HCT116 (cell line): ENCODE measurements around the gene ANKRD13B. TPM values are rescaled to one million over a fixed set of nuclear protein-coding genes. Genes with fewer than 3 reads are reported as not detected.

ENCODE experiments used
- ATAC-seq: fragments of 200-7000 bp; cut with Tn5 transposase; 2 replicates; pipeline ENCODE4 v1.9.1; 2020; ENCODE audit warnings: mild to moderate bottlenecking, moderate library complexity
- BruUV-seq: library from RNA; stranded (reverse); fragments of 400-500 nt; replicated peaks from 2 replicates; lab custom pipeline; 2021; lab: Mats Ljungman, UMichigan
- CTCF ChIA-PET: fragments of 300-600 bp; sonication (Branson Sonifier 250); formaldehyde crosslinking; loops from one replicate; lab custom pipeline; 2021; ENCODE audit warnings: antibody characterized with exemption; lab: Charles Lee
- POLR2A ChIA-PET: fragments of 300-600, 350-600 bp; sonication (Branson Sonifier 250); formaldehyde crosslinking; loops from one replicate; lab custom pipeline; 2021; ENCODE audit warnings: antibody characterized with exemption; lab: Charles Lee
- RAD21 ChIA-PET, 2 experiments: fragments of 300-600 bp; sonication (Branson Sonifier 250); formaldehyde crosslinking; loops; one replicate each; lab custom pipeline; 2023; ENCODE audit warnings: low total read pairs in 2 of 2; ENCODE audit not compliant: uncharacterized antibody in 2 of 2, unreplicated experiment in 2 of 2, low non-redundant PET in 1 of 2; lab: Charles Lee
- DNase-seq: peaks from one replicate; pipeline ENCODE4 v3.0.0-alpha.2; 2010; ENCODE audit warnings: low read depth, low spot score
- H2AFZ ChIP-seq: fragments of 200-600 bp; shearing (Covaris generic), sonication (generic); 2 replicates; pipeline ENCODE4 v1.6.1; 2017; ENCODE audit warnings: low read depth, mixed run types, mixed read lengths, antibody characterized with exemption, low read length; ENCODE audit not compliant: poor library complexity, severe bottlenecking
- H3K27ac ChIP-seq: 2 replicates; pipeline ENCODE4 v1.5.1; 2012; ENCODE audit warnings: low read depth, low read length
- H3K27me3 ChIP-seq: fragments of 200-600 bp; sonication (generic); 2 replicates; pipeline ENCODE4 v1.6.1; 2016; ENCODE audit warnings: mixed run types, low read length, mixed read lengths; ENCODE audit not compliant: insufficient read depth
- H3K36me3 ChIP-seq, 2 experiments: fragments of 200-500 bp in 1 of 2; fragments of 200-600 bp in 1 of 2; sonication (Bioruptor generic) in 1 of 2; sonication (generic) in 1 of 2; 2 replicates each; pipeline versions ENCODE4 v1.5.1 to v1.6.1; 2014 to 2016; ENCODE audit warnings: low read length in 2 of 2, inconsistent platforms in 1 of 2, mixed read lengths in 1 of 2, mixed run types in 1 of 2; ENCODE audit not compliant: insufficient read depth in 2 of 2, control insufficient read depth in 1 of 2
- H3K4me1 ChIP-seq, 2 experiments: fragments of 200-600 bp in 1 of 2; sonication (generic) in 1 of 2; 2 replicates each; pipeline versions ENCODE4 v1.5.1 to v1.6.1; 2012 to 2017; ENCODE audit warnings: low read length in 2 of 2, inconsistent platforms in 1 of 2, mild to moderate bottlenecking in 1 of 2, mixed read lengths in 1 of 2, mixed run types in 1 of 2, moderate library complexity in 1 of 2; ENCODE audit not compliant: insufficient read depth in 2 of 2, control insufficient read depth in 1 of 2
- H3K4me2 ChIP-seq: fragments of 200-600 bp; sonication (generic); 2 replicates; pipeline ENCODE4 v1.6.1; 2017; ENCODE audit warnings: mixed run types, low read length, mixed read lengths
- H3K4me3 ChIP-seq, 2 experiments: fragments of 200-600 bp in 1 of 2; sonication (generic) in 1 of 2; replicated peaks in 1 of 2; 2 replicates each; pipeline ENCODE4 v1.5.1; 2011 to 2016; ENCODE audit warnings: low read length in 2 of 2, control low read depth in 1 of 2, low read depth in 1 of 2, mild to moderate bottlenecking in 1 of 2, mixed read lengths in 1 of 2, mixed run types in 1 of 2
- H3K79me2 ChIP-seq: fragments of 200-600 bp; sonication (generic); 2 replicates; pipeline ENCODE4 v1.6.1; 2017; ENCODE audit warnings: mild to moderate bottlenecking, mixed run types, low read length, moderate library complexity, mixed read lengths; ENCODE audit not compliant: insufficient read depth
- H3K9ac ChIP-seq: fragments of 200-600 bp; sonication (generic); 2 replicates; pipeline ENCODE4 v1.6.1; 2016; ENCODE audit warnings: low read length, mixed read lengths
- H3K9me2 ChIP-seq: fragments of 200-600 bp; sonication (generic), shearing (Covaris generic); 2 replicates; pipeline ENCODE4 v1.6.1; 2017; ENCODE audit warnings: mixed run types, mild to moderate bottlenecking, moderate library complexity; ENCODE audit not compliant: insufficient read depth
- H3K9me3 ChIP-seq, 2 experiments: fragments of 200-500 bp in 1 of 2; fragments of 200-600 bp in 1 of 2; sonication (Bioruptor generic) in 1 of 2; sonication (generic) in 1 of 2; 2 replicates each; pipeline ENCODE4 v1.6.1; 2014 to 2017; ENCODE audit warnings: low read length in 2 of 2, mixed read lengths in 2 of 2, inconsistent platforms in 1 of 2, low read depth in 1 of 2, mild to moderate bottlenecking in 1 of 2, mixed run types in 1 of 2, moderate library complexity in 1 of 2; ENCODE audit not compliant: control insufficient read depth in 1 of 2, insufficient read depth in 1 of 2
- H4K20me1 ChIP-seq: fragments of 200-600 bp; sonication (generic), shearing (Covaris generic); 2 replicates; pipeline ENCODE4 v1.6.1; 2017; ENCODE audit warnings: mixed run types, mild to moderate bottlenecking, moderate library complexity; ENCODE audit not compliant: insufficient read depth
- CEBPB ChIP-seq: IDR thresholded peaks from 2 replicates; pipeline ENCODE4 v1.6.1; 2012; ENCODE audit warnings: low read depth
- CTCF ChIP-seq, 3 experiments: fragments of 200-600 bp in 1 of 3; sonication (generic) in 1 of 3; IDR thresholded peaks in 2 of 3; conservative IDR thresholded peaks in 1 of 3; 2 replicates each; pipeline ENCODE4 v1.5.1; 2012 to 2017; ENCODE audit warnings: low read depth in 2 of 3, low read length in 2 of 3, antibody characterized with exemption in 1 of 3, borderline replicate concordance in 1 of 3, control low read depth in 1 of 3, mild to moderate bottlenecking in 1 of 3, mixed read lengths in 1 of 3, mixed run types in 1 of 3, moderate library complexity in 1 of 3; ENCODE audit not compliant: insufficient read depth in 1 of 3
- EGR1 ChIP-seq: IDR thresholded peaks from 2 replicates; pipeline ENCODE4 v1.6.1; 2012; ENCODE audit warnings: low read depth
- ELF1 ChIP-seq: IDR thresholded peaks from 2 replicates; pipeline ENCODE4 v1.6.1; 2012; ENCODE audit warnings: low read depth, borderline replicate concordance
- EZH2phosphoT487 ChIP-seq: fragments of 200-600 bp; IDR thresholded peaks from 2 replicates; pipeline ENCODE4 v1.6.1; 2018; ENCODE audit warnings: antibody characterized with exemption, borderline replicate concordance
- FOSL1 ChIP-seq: IDR thresholded peaks from 2 replicates; pipeline ENCODE4 v1.6.1; 2012; ENCODE audit warnings: low read depth
- JUND ChIP-seq: IDR thresholded peaks from 2 replicates; pipeline ENCODE4 v1.6.1; 2012
- MAX ChIP-seq: IDR thresholded peaks from 2 replicates; pipeline ENCODE4 v1.6.1; 2012
- POLR2A ChIP-seq: IDR thresholded peaks from 2 replicates; pipeline ENCODE4 v1.7.0; 2011; ENCODE audit warnings: borderline replicate concordance; ENCODE audit not compliant: insufficient read depth, insufficient read length; ENCODE audit errors: extremely low read depth
- POLR2AphosphoS5 ChIP-seq: IDR thresholded peaks from 2 replicates; pipeline ENCODE4 v1.6.1; 2011; ENCODE audit warnings: mild to moderate bottlenecking, low read depth, low read length, moderate library complexity
- RAD21 ChIP-seq: IDR thresholded peaks from 2 replicates; pipeline ENCODE4 v1.6.1; 2012; ENCODE audit warnings: low read depth, mild to moderate bottlenecking
- REST ChIP-seq: IDR thresholded peaks from 2 replicates; pipeline ENCODE4 v1.6.1; 2012; ENCODE audit warnings: low read depth
- SP1 ChIP-seq: IDR thresholded peaks from 2 replicates; pipeline ENCODE4 v1.6.1; 2012; ENCODE audit warnings: low read depth
- SRF ChIP-seq: IDR thresholded peaks from 2 replicates; pipeline ENCODE4 v1.6.1; 2012; ENCODE audit warnings: low read depth
- TCF7L2 ChIP-seq: IDR thresholded peaks from 2 replicates; pipeline ENCODE4 v1.7.0; 2011; ENCODE audit warnings: borderline replicate concordance, inconsistent platforms; ENCODE audit not compliant: insufficient read depth, insufficient read length; ENCODE audit errors: extremely low read depth
- YY1 ChIP-seq: IDR thresholded peaks from 2 replicates; pipeline ENCODE4 v1.6.1; 2011; ENCODE audit warnings: low read length, low read depth, moderate library complexity, mild to moderate bottlenecking; ENCODE audit not compliant: insufficient replicate concordance; ENCODE audit errors: extremely low read depth
- ZFX ChIP-seq: fragments of 450-650 bp; IDR thresholded peaks from 2 replicates; pipeline ENCODE4 v1.6.1; 2017
- ZNF274 ChIP-seq: fragments of 200-500 bp; sonication (Bioruptor generic); IDR thresholded peaks from 2 replicates; pipeline ENCODE4 v1.6.1; 2014; ENCODE audit warnings: mild to moderate bottlenecking, low read depth, low read length, inconsistent platforms
- intact Hi-C: fragments of 100-400 bp; cut with micrococcal nuclease; formaldehyde crosslinking; loops from 2 replicates; pipeline ENCODE4 v1.10.0; 2022
- total RNA-seq: library from RNA; stranded (reverse); gene quantifications from one replicate; pipeline ENCODE4 v1.2.1, GENCODE V29; 2021; ENCODE audit not compliant: unreplicated experiment
- TF ChIP-seq, protein P1 (sequence below): IDR thresholded peaks from 2 replicates; pipeline ENCODE4 v1.6.1; 2011; ENCODE audit warnings: mild to moderate bottlenecking, low read length, moderate library complexity; ENCODE audit not compliant: insufficient replicate concordance; ENCODE audit errors: extremely low read depth

Gene ANKRD13B
- total RNA-seq, 1 experiment from 2014 or later: 27.4 TPM

DNA sequence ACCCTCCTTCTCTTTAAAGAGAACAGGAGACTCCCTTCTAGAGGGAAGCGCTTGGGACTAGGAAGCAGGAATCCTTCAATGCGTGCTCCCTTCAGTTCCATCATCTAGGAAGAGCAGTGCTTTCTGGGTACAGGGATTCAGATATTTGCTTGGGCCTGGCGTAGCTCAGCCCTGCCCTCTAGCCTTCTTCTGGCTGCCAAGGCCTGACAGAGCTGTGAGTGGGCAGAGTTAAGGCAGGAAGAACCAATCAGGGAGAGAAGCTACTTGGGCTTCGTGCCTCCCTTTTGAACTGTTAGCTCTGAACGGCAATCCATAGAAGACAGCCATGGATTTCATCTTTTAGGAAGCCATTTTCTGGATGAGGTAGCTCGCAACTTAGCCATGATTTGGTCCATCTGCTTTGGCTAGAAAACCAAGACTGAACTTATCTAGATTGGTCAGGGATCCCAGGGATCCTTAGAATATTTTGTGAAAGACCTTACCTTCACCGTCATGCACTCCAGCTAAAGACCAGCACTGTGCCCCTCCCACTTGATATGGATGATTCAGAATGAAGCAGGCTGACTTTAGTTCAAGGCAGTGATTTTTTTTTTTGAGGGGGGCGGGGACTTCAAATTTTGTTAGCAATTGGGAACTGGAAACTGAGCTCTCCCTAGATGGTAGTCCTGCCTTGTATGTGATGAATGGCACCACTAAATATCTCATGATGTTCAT is 32.3 kb downstream of the ANKRD13B start:
- peaks cover 25 to 55% of the 10 kb centered on the region in 2 experiments for H3K4me1 ChIP-seq
- no TSS peak for BruUV-seq
- intact Hi-C loops: no loop called here
- H3K27ac ChIP-seq: no peak overlapping the region
- no peaks in the 10 kb centered on the region for H3K79me2 ChIP-seq
- no peaks in the 10 kb centered on the region for H3K27me3 ChIP-seq
- no peak overlapping the region for H2AFZ ChIP-seq
- DNase-seq (peak; percentile 43), ATAC-seq (peak; percentile 63)
- no peaks in the 10 kb centered on the region for H3K9me2 ChIP-seq
- POLR2A ChIA-PET: interaction anchor here (1.4 kb wide), 2 partner anchors 14 to 33 kb away, joined by 3 to 5 read pairs; no protein-coding TSS in a partner anchor
- no peak overlapping the region for H3K4me3 ChIP-seq
- H3K36me3 ChIP-seq: no peaks in the 10 kb centered on the region
- no peaks in the 10 kb centered on the region for H4K20me1 ChIP-seq
- H3K4me2 ChIP-seq: peak overlapping the region; percentile 97
- no peaks in the 10 kb centered on the region for H3K9me3 ChIP-seq
- CTCF ChIA-PET: interaction anchor here (0.6 to 2.9 kb wide), 12 partner anchors 8 to 896 kb away, joined by 3 to 11 read pairs (median 4); no protein-coding TSS in a partner anchor
- RAD21 ChIA-PET: interaction anchor here (1.0 to 1.3 kb wide), 2 partner anchors 14 kb away, joined by 3 read pairs; no protein-coding TSS in a partner anchor
- no peak overlapping the region for H3K9ac ChIP-seq
- no peak for TF ChIP-seq CEBPB
- no peak; the same call in 1 of the 2 replicates for TF ChIP-seq MAX
- TF ChIP-seq POLR2A: peak; percentile 72
- TF ChIP-seq SP1: peak; percentile 30
- TF ChIP-seq JUND: no peak
- no peak for TF ChIP-seq TCF7L2
- no peak for TF ChIP-seq REST
- TF ChIP-seq CTCF (IDR thresholded peaks at IDR 0.05 in 2 of 3, conservative IDR thresholded peaks at IDR 0.05 in 1 of 3; ENCODE audit: borderline replicate concordance in 1 of 3, insufficient read depth in 1 of 3, low read depth in 2 of 3, low read length in 2 of 3): 0 out of 6 replicates have a peak, but pooled peaks of 1 of the 3 experiments have one; percentile 7
- no peak for TF ChIP-seq POLR2AphosphoS5
- TF ChIP-seq YY1: no peak
- no peak for TF ChIP-seq ELF1
- TF ChIP-seq EZH2phosphoT487: no peak
- no peak for TF ChIP-seq ZNF274
- TF ChIP-seq EGR1: no peak
- TF ChIP-seq SRF: no peak
- TF ChIP-seq ZFX: no peak
- TF ChIP-seq, protein P1, sequence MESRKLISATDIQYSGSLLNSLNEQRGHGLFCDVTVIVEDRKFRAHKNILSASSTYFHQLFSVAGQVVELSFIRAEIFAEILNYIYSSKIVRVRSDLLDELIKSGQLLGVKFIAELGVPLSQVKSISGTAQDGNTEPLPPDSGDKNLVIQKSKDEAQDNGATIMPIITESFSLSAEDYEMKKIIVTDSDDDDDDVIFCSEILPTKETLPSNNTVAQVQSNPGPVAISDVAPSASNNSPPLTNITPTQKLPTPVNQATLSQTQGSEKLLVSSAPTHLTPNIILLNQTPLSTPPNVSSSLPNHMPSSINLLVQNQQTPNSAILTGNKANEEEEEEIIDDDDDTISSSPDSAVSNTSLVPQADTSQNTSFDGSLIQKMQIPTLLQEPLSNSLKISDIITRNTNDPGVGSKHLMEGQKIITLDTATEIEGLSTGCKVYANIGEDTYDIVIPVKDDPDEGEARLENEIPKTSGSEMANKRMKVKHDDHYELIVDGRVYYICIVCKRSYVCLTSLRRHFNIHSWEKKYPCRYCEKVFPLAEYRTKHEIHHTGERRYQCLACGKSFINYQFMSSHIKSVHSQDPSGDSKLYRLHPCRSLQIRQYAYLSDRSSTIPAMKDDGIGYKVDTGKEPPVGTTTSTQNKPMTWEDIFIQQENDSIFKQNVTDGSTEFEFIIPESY: no peak
- no peak for TF ChIP-seq RAD21
- no peak for TF ChIP-seq FOSL1
